H1 (cell line): ENCODE data around the gene EIF2S1. TPM values are rescaled to one million over a fixed set of nuclear protein-coding genes. Genes with fewer than 3 reads are reported as not detected.

Experiments used
- CTCF ChIA-PET: fragments of 300-600 bp; sonication (Branson Sonifier 250); formaldehyde crosslinking; loops from one replicate; lab custom pipeline; 2021; ENCODE audit not compliant: partially characterized antibody; lab: Charles Lee
- POLR2A ChIA-PET: fragments of 300-600 bp; sonication (Branson Sonifier 250); formaldehyde crosslinking; loops from one replicate; lab custom pipeline; 2021; ENCODE audit warnings: inconsistent platforms; ENCODE audit not compliant: partially characterized antibody; lab: Charles Lee
- DNase-seq, 2 experiments: peaks; one replicate each; pipeline versions ENCODE4 v3.0.0 to v3.0.0-alpha.2; 2010 to 2022; ENCODE audit warnings: low spot score in 2 of 2, low read depth in 1 of 2, mixed read lengths in 1 of 2
- FAIRE-seq: peaks from 2 replicates; lab custom pipeline; 2011; peaks lifted over from hg19 to GRCh38; lab: Jason Lieb, UNC
- H2AFZ ChIP-seq: 2 replicates; pipeline ENCODE4 v1.8.1; 2012; ENCODE audit warnings: low read length, inconsistent platforms
- H2AK5ac ChIP-seq: 2 replicates; pipeline ENCODE4 v1.6.1; 2013; ENCODE audit warnings: low read depth, low read length
- H2BK120ac ChIP-seq: replicated peaks from 2 replicates; pipeline ENCODE3; 2013; ENCODE audit warnings: low read depth, low read length, inconsistent platforms
- H2BK12ac ChIP-seq: 2 replicates; pipeline ENCODE4 v1.6.1; 2013; ENCODE audit warnings: low read depth, low read length
- H2BK15ac ChIP-seq: 2 replicates; pipeline ENCODE4 v1.6.1; 2013; ENCODE audit warnings: low read length
- H2BK20ac ChIP-seq: 2 replicates; pipeline ENCODE4 v1.6.1; 2013; ENCODE audit warnings: low read length
- H2BK5ac ChIP-seq: 2 replicates; pipeline ENCODE4 v1.6.1; 2013; ENCODE audit warnings: low read depth, low read length
- H3K14ac ChIP-seq: 2 replicates; pipeline ENCODE4 v1.6.1; 2013; ENCODE audit warnings: inconsistent platforms; ENCODE audit not compliant: insufficient read length
- H3K18ac ChIP-seq: 2 replicates; pipeline ENCODE4 v1.6.1; 2013; ENCODE audit warnings: low read length; ENCODE audit errors: extremely low read depth
- H3K23ac ChIP-seq: 2 replicates; pipeline ENCODE4 v1.6.1; 2013; ENCODE audit warnings: inconsistent platforms; ENCODE audit not compliant: insufficient read length
- H3K23me2 ChIP-seq: 2 replicates; pipeline ENCODE4 v1.6.1; 2013; ENCODE audit warnings: low read depth, low read length
- H3K27ac ChIP-seq: 2 replicates; pipeline ENCODE4 v1.6.1; 2011; ENCODE audit warnings: low read depth, low read length, inconsistent platforms
- H3K27me3 ChIP-seq, 4 experiments: replicated peaks in 1 of 4; 1 replicate in 1 of 4; 2 replicates in 3 of 4; pipeline versions ENCODE4 v1.6.1 to v1.8.1; 2011 to 2013; ENCODE audit warnings: low read length in 3 of 4, mild to moderate bottlenecking in 3 of 4, inconsistent platforms in 2 of 4, mixed read lengths in 2 of 4, moderate library complexity in 1 of 4; ENCODE audit not compliant: control insufficient read depth in 3 of 4, insufficient read depth in 3 of 4; ENCODE audit errors: extremely low read depth in 1 of 4
- H3K36me3 ChIP-seq, 4 experiments: 2 replicates each; pipeline versions ENCODE4 v1.6.1 to v1.8.1; 2011 to 2013; ENCODE audit warnings: mild to moderate bottlenecking in 4 of 4, low read length in 3 of 4, moderate library complexity in 2 of 4, control low read depth in 1 of 4, inconsistent platforms in 1 of 4; ENCODE audit not compliant: insufficient read depth in 4 of 4, control insufficient read depth in 2 of 4
- H3K4ac ChIP-seq: replicated peaks from 2 replicates; pipeline ENCODE3; 2013; ENCODE audit warnings: low read length, low read depth, mixed read lengths, inconsistent platforms; ENCODE audit not compliant: insufficient read length
- H3K4me1 ChIP-seq, 4 experiments: replicated peaks in 1 of 4; 1 replicate in 1 of 4; 2 replicates in 3 of 4; pipeline versions ENCODE4 v1.6.1 to v1.8.1; 2011 to 2013; ENCODE audit warnings: low read length in 3 of 4, inconsistent platforms in 2 of 4, mixed read lengths in 1 of 4; ENCODE audit not compliant: insufficient read depth in 4 of 4, control insufficient read depth in 3 of 4
- H3K4me2 ChIP-seq, 2 experiments: 2 replicates each; pipeline versions ENCODE4 v1.6.1 to v1.8.1; 2011 to 2013; ENCODE audit warnings: low read depth in 2 of 2, low read length in 2 of 2, control low read depth in 1 of 2, inconsistent platforms in 1 of 2, mild to moderate bottlenecking in 1 of 2; ENCODE audit not compliant: insufficient read depth in 1 of 2
- H3K4me3 ChIP-seq, 4 experiments: fragments of 200-600, 300-600 bp in 1 of 4; sonication (generic), shearing (Covaris generic), sonication (Bioruptor Twin) in 1 of 4; 2 replicates each; pipeline versions ENCODE4 v1.5.1 to v1.8.1; 2011 to 2016; ENCODE audit warnings: low read length in 4 of 4, low read depth in 3 of 4, control low read depth in 2 of 4, inconsistent platforms in 2 of 4, mild to moderate bottlenecking in 2 of 4, mixed read lengths in 1 of 4, moderate library complexity in 1 of 4; ENCODE audit not compliant: insufficient read depth in 2 of 4; ENCODE audit errors: extremely low read depth in 1 of 4
- H3K56ac ChIP-seq: replicated peaks from 2 replicates; pipeline ENCODE3; 2013; ENCODE audit warnings: low read depth, mild to moderate bottlenecking, mixed read lengths, low read length, inconsistent platforms; ENCODE audit not compliant: insufficient read length
- H3K79me1 ChIP-seq: 2 replicates; pipeline ENCODE4 v1.6.1; 2013; ENCODE audit warnings: low read depth, low read length, control low read depth
- H3K79me2 ChIP-seq, 2 experiments: 2 replicates each; pipeline versions ENCODE4 v1.6.1 to v1.8.1; 2012 to 2013; ENCODE audit warnings: low read length in 2 of 2, mild to moderate bottlenecking in 2 of 2, inconsistent platforms in 1 of 2; ENCODE audit not compliant: insufficient read depth in 2 of 2, control insufficient read depth in 1 of 2
- H3K9ac ChIP-seq, 4 experiments: replicated peaks in 1 of 4; 1 replicate in 1 of 4; 2 replicates in 3 of 4; pipeline versions ENCODE4 v1.6.1 to v1.8.1; 2011 to 2013; ENCODE audit warnings: low read depth in 3 of 4, low read length in 3 of 4, control low read depth in 2 of 4, mild to moderate bottlenecking in 2 of 4, moderate library complexity in 2 of 4, inconsistent platforms in 1 of 4; ENCODE audit errors: extremely low read depth in 1 of 4
- H3K9me3 ChIP-seq, 2 experiments: 2 replicates each; pipeline versions ENCODE4 v1.6.1 to v1.8.1; 2012 to 2013; ENCODE audit warnings: mild to moderate bottlenecking in 2 of 2, moderate library complexity in 2 of 2, control low read depth in 1 of 2, inconsistent platforms in 1 of 2, low read depth in 1 of 2, low read length in 1 of 2, mixed read lengths in 1 of 2; ENCODE audit not compliant: insufficient read depth in 2 of 2
- H4K20me1 ChIP-seq, 2 experiments: replicated peaks in 1 of 2; 2 replicates each; pipeline versions ENCODE3 to v1.8.1; 2011 to 2013; ENCODE audit warnings: inconsistent platforms in 2 of 2, low read length in 2 of 2, mild to moderate bottlenecking in 1 of 2; ENCODE audit not compliant: insufficient read depth in 2 of 2, control insufficient read depth in 1 of 2
- H4K5ac ChIP-seq: 2 replicates; pipeline ENCODE4 v1.6.1; 2013; ENCODE audit warnings: low read length, low read depth, mixed read lengths, inconsistent platforms; ENCODE audit not compliant: insufficient read length
- H4K8ac ChIP-seq: 2 replicates; pipeline ENCODE4 v1.8.0; 2013; ENCODE audit warnings: mild to moderate bottlenecking, moderate library complexity, low read length, inconsistent platforms; ENCODE audit not compliant: insufficient read depth; ENCODE audit errors: extremely low read depth
- H4K91ac ChIP-seq: replicated peaks from 2 replicates; pipeline ENCODE3; 2013; ENCODE audit warnings: low read length, mixed read lengths, inconsistent platforms; ENCODE audit not compliant: insufficient read length
- BACH1 ChIP-seq: IDR thresholded peaks from 2 replicates; pipeline ENCODE4 v1.6.1; 2012; ENCODE audit warnings: low read length, improper control_type of control experiment
- CBX8 ChIP-seq: fragments of 300-800, 300-1000 bp; sonication (generic); IDR thresholded peaks from 2 replicates; pipeline ENCODE4 v1.7.1; 2016; ENCODE audit warnings: low read depth, low read length, borderline replicate concordance
- CHD1 ChIP-seq: IDR thresholded peaks from 2 replicates; pipeline ENCODE4 v1.6.1; 2012; ENCODE audit warnings: low read depth, low read length, improper control_type of control experiment
- CREB1 ChIP-seq: IDR thresholded peaks from 2 replicates; pipeline ENCODE4 v1.6.1; 2012; ENCODE audit warnings: inconsistent platforms
- EZH2 ChIP-seq: fragments of 200-600 bp; sonication (generic); IDR thresholded peaks from 2 replicates; pipeline ENCODE4 v1.7.1; 2012; ENCODE audit warnings: low read depth, mild to moderate bottlenecking, moderate library complexity, low read length, inconsistent platforms; ENCODE audit not compliant: severe bottlenecking
- KDM5A ChIP-seq: fragments of 200-600 bp; IDR thresholded peaks from 2 replicates; pipeline ENCODE4 v1.7.1; 2012; ENCODE audit warnings: mild to moderate bottlenecking, low read length, inconsistent platforms, mixed read lengths
- POLR2A ChIP-seq, 2 experiments: IDR thresholded peaks; 1 replicate in 1 of 2; 2 replicates in 1 of 2; pipeline ENCODE4 v1.6.1; 2011; ENCODE audit warnings: low read depth in 2 of 2, low read length in 2 of 2, mild to moderate bottlenecking in 2 of 2; ENCODE audit errors: control extremely low read depth in 1 of 2
- POLR2AphosphoS5 ChIP-seq: IDR thresholded peaks from 2 replicates; pipeline ENCODE4 v1.6.1; 2011; ENCODE audit warnings: low read depth, low read length
- POU5F1 ChIP-seq: IDR thresholded peaks from 2 replicates; pipeline ENCODE4 v1.6.1; 2011; ENCODE audit warnings: low read depth, mild to moderate bottlenecking, low read length, moderate library complexity
- RNF2 ChIP-seq: fragments of 200-900, 300-1000 bp; sonication (generic); IDR thresholded peaks from 2 replicates; pipeline ENCODE4 v1.7.1; 2016; ENCODE audit warnings: borderline replicate concordance, low read depth, mild to moderate bottlenecking, antibody characterized with exemption, low read length; ENCODE audit not compliant: poor library complexity, severe bottlenecking; ENCODE audit errors: missing control alignments
- SIRT6 ChIP-seq: IDR thresholded peaks from one replicate; pipeline ENCODE4 v1.7.1; 2012; ENCODE audit warnings: low read length, inconsistent platforms
- WGBS, 2 experiments: shearing (Covaris generic) in 1 of 2; methylation state at CpG; one replicate each; pipeline versions ENCODE4 v1.1.6 to v1.1.7; 2013 to 2015; ENCODE audit warnings: low lambda C conversion rate in 2 of 2, mixed read lengths in 2 of 2, inconsistent platforms in 1 of 2, low coverage in 1 of 2, missing lambda C conversion rate in 1 of 2; ENCODE audit not compliant: insufficient replicate concordance in 2 of 2, insufficient coverage in 1 of 2, insufficient read length in 1 of 2; ENCODE audit errors: extremely low coverage in 1 of 2, missing lambda C conversion rate in 1 of 2; 5-methylcytosine and 5-hydroxymethylcytosine counted together
- polyA plus RNA-seq, 7 experiments: library from polyadenylated mRNA; depleted of rRNA in 3 of 7; stranded (reverse) in 5 of 7; unstranded in 2 of 7; fragments of >200 nt in 5 of 7; fragments of 200-250 nt in 2 of 7; gene quantifications; 1 replicate in 5 of 7; 2 replicates in 1 of 7; 4 replicates in 1 of 7; pipeline versions ENCODE4 v1.2.1 to v1.2.3, GENCODE V29; 2011 to 2013; ENCODE audit warnings: missing spikeins in 2 of 7, mixed read lengths in 2 of 7
- total RNA-seq: library from RNA; stranded (reverse); fragmentation: NEBNext Ultra II Directional; extraction: Animal tissue kit (Norgen Biotek cat#: 25700); gene quantifications from 2 replicates; pipeline ENCODE4 v1.2.1, GENCODE V29; 2021
- TF ChIP-seq, protein P1 (sequence below), 3 experiments: IDR thresholded peaks; 1 replicate in 2 of 3; 2 replicates in 1 of 3; pipeline versions ENCODE4 v1.5.1 to v1.6.1; 2011; ENCODE audit warnings: low read length in 3 of 3, mild to moderate bottlenecking in 3 of 3, inconsistent platforms in 2 of 3, low read depth in 1 of 3, moderate library complexity in 1 of 3; ENCODE audit not compliant: insufficient read depth in 1 of 3; ENCODE audit errors: control extremely low read depth in 1 of 3

The EIF2S1 gene
- total and polyA plus RNA-seq, 2 of the 8 experiments (the other 6 are each of a cell fraction or from before 2014, with no cell fraction given) = 35.1 to 146 TPM

DNA sequence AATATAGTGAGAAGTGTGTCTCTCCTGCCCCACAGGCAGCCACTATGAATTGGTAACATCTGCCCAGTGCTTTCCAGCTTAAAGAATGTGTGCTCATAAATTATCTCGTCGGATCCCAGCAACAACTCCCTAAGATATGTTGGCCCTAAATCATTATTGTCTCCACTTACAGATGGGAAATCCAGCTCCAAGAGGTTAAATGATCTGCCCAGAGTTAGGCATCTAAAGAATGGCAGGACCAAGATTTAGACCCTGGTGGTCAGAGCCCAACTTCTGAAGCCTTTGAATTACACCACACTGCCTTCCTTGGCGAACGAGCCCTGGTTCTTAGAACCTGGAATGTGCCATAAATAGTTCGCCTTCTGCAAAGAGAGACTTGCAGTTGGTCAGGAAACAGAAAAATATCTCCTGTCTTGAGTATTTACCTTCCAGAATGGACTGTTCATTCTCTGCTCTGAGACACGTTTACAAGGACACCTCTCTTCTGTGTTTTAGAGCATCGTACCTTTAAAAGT lies 72.0 kb downstream of the EIF2S1 start:
- H4K91ac ChIP-seq = no peak overlapping the region
- H2BK5ac ChIP-seq = no peak overlapping the region
- H3K4ac ChIP-seq = no peak overlapping the region
- POLR2A ChIA-PET = interaction anchor here (0.6 to 2.4 kb wide), 3 partner anchors 13 to 81 kb away, joined by 3 to 7 read pairs (median 3); no protein-coding TSS in a partner anchor
- no peak for DNase-seq
- no peak overlapping the region for H3K14ac ChIP-seq
- WGBS, 2 experiments = 88% methylated on average over 7 of the region's 7 CpGs; no CpG with 5 or more reads in 1 of the 2 experiments
- H3K4me2 ChIP-seq = no peak overlapping the region
- TF ChIP-seq BACH1 = no peak
- TF ChIP-seq POLR2AphosphoS5 = no peak
- TF ChIP-seq CREB1 = no peak
- TF ChIP-seq KDM5A = no peak
- no peak for TF ChIP-seq CHD1
- no peak for TF ChIP-seq CBX8
- no peak for TF ChIP-seq RNF2
- TF ChIP-seq SIRT6 = no peak
- TF ChIP-seq, protein P1, sequence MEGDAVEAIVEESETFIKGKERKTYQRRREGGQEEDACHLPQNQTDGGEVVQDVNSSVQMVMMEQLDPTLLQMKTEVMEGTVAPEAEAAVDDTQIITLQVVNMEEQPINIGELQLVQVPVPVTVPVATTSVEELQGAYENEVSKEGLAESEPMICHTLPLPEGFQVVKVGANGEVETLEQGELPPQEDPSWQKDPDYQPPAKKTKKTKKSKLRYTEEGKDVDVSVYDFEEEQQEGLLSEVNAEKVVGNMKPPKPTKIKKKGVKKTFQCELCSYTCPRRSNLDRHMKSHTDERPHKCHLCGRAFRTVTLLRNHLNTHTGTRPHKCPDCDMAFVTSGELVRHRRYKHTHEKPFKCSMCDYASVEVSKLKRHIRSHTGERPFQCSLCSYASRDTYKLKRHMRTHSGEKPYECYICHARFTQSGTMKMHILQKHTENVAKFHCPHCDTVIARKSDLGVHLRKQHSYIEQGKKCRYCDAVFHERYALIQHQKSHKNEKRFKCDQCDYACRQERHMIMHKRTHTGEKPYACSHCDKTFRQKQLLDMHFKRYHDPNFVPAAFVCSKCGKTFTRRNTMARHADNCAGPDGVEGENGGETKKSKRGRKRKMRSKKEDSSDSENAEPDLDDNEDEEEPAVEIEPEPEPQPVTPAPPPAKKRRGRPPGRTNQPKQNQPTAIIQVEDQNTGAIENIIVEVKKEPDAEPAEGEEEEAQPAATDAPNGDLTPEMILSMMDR (IDR thresholded peaks at IDR 0.05; ENCODE audit: control extremely low read depth in 1 of 3, insufficient read depth in 1 of 3, low read depth in 1 of 3, low read length in 3 of 3) = no peak
- no peak for TF ChIP-seq POLR2A (IDR thresholded peaks at IDR 0.05; ENCODE audit: control extremely low read depth in 1 of 2, low read depth in 2 of 2, low read length in 2 of 2)
- TF ChIP-seq POU5F1 = no peak
- TF ChIP-seq EZH2 = no peak
- TF ChIP-seq, all 59 proteins: peak for 0
- H2BK15ac ChIP-seq = no peak overlapping the region
- no peak overlapping the region for H3K9ac ChIP-seq
- FAIRE-seq = no peak
- no peaks in the 10 kb centered on the region for H3K36me3 ChIP-seq
- H3K27me3 ChIP-seq = no peaks in the 10 kb centered on the region
- H3K79me1 ChIP-seq = no peaks in the 10 kb centered on the region
- H3K56ac ChIP-seq = no peak overlapping the region
- no peak overlapping the region for H4K5ac ChIP-seq
- H3K23ac ChIP-seq = no peak overlapping the region
- H2BK20ac ChIP-seq = no peak overlapping the region
- H2BK120ac ChIP-seq = no peak overlapping the region
- H4K20me1 ChIP-seq = no peaks in the 10 kb centered on the region
- H3K27ac ChIP-seq = no peak overlapping the region
- H2AK5ac ChIP-seq = no peak overlapping the region
- H3K79me2 ChIP-seq = no peaks in the 10 kb centered on the region
- no peak overlapping the region for H2BK12ac ChIP-seq
- CTCF ChIA-PET = interaction anchor here (0.6 to 21.6 kb wide), 10 partner anchors 8 to 168 kb away, joined by 3 to 446 read pairs (median 4); partner anchors contain the start of gene PIGH
- no peak overlapping the region for H2AFZ ChIP-seq
- H4K8ac ChIP-seq = no peak overlapping the region
- peaks cover 0 to 7% (median 2%) of the 10 kb centered on the region in 4 experiments; a peak in 3 of 7 replicates for H3K4me1 ChIP-seq
- no peak overlapping the region for H3K4me3 ChIP-seq
- H3K23me2 ChIP-seq = no peaks in the 10 kb centered on the region
- H3K18ac ChIP-seq = no peak overlapping the region
- no peaks in the 10 kb centered on the region for H3K9me3 ChIP-seq
